ENCODE data around the gene TLE4.
A peak's percentile ranks its signal among the peaks of the same experiment; 100 is the strongest.

Gene TLE4

GRCh38 chr9:79667120-79667519 lies 95.4 kb downstream of the TLE4 start:
- Mint-ChIP-seq H3K9me3 (no peaks in the 10 kb centered on the region), H3K27ac (no peak overlapping the region), H3K4me3 (no peak overlapping the region), H3K4me1 (peaks cover 45% of the 10 kb centered on the region), H3K27me3 (no peaks in the 10 kb centered on the region), H3K36me3 (ENCODE audit: low read depth) (peaks cover 26% of the 10 kb centered on the region)
- no peak for DNase-seq
- ATAC-seq: no peak

DNA sequence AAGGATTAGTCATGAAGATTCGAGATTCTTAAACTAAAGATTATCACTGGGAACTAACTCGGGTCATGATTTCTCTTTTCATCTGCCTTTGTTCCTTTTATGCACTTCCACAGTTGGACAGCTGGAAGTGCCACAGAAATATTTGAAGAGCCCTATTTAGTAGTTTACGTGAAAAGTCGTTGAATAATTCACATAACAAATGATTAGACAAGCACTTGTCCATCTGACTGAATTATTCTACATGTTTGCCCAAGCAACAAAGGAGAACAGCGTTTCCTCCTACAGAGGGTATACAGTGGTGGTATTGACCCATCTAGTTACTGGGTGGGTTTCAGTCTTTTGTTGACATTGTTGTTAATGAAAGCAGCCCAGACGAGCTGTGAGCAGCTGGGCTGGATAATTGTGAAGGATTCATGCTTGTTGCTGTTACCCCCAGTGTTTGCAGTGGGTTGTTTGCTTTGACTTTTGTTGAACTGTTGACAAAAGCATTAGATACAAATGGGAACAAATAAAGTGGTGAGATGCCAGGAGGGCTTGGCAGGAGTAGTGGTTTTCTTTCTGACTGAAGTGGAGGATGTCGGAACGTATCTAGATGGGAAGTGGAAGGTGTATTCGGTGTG lies 96.2 kb downstream of the TLE4 start:
- Mint-ChIP-seq H3K36me3 (ENCODE audit: low read depth) (peaks cover 25% of the 10 kb centered on the region), H3K4me3 (no peak overlapping the region), H3K9me3 (no peaks in the 10 kb centered on the region), H3K27ac (no peak overlapping the region), H3K4me1 (peaks cover 45% of the 10 kb centered on the region), H3K27me3 (no peaks in the 10 kb centered on the region)
- DNase-seq: no peak
- ATAC-seq: no peak

GRCh38 chr9:79668956-79669355 lies 97.2 kb downstream of the TLE4 start:
- Mint-ChIP-seq H3K9me3 (no peaks in the 10 kb centered on the region), H3K4me1 (peaks cover 47% of the 10 kb centered on the region), H3K27me3 (no peaks in the 10 kb centered on the region), H3K36me3 (ENCODE audit: low read depth) (peaks cover 27% of the 10 kb centered on the region), H3K4me3 (no peak overlapping the region), H3K27ac (no peak overlapping the region)
- ATAC-seq (no peak), DNase-seq (no peak)

DNA sequence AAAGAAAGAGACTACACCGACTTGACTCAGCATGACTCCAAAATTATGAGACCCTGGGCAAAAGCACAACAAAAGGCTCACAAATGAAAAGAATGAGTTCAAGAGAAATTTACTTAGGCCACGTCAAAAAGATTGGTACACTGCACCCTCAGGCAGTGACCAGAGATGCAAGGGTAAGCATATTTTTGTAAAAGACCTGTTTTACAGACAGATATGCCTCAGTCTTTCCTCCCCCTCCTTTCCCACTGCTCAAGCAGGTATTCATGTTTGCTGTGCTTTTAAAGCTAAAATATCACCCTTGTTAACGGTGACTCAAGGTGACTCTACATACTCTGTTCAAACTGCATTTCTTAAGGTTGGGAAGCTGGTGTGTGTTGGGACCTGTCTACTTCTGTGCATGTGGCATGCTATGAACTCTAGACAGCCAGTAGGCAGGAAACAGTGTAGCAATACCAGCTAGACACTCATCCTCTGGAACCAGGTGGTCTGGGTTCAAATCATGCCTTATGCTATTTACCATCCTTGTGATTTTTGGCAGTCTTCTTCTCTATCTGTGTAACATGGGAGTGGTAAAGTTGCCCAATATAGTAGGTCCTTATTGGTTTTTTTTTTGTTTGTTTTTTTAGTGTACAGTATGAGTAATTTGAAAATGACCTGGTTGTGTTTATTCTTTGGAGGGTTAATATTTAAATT lies 98.7 kb downstream of the TLE4 start:
- DNase-seq: no peak
- no peak overlapping the region for H3K27ac Mint-ChIP-seq
- H3K36me3 Mint-ChIP-seq (ENCODE audit: low read depth): peaks cover 32% of the 10 kb centered on the region
- no peaks in the 10 kb centered on the region for H3K27me3 Mint-ChIP-seq
- H3K9me3 Mint-ChIP-seq: no peaks in the 10 kb centered on the region
- peak; percentile 15 for ATAC-seq
- peaks cover 43% of the 10 kb centered on the region for H3K4me1 Mint-ChIP-seq
- H3K4me3 Mint-ChIP-seq: no peak overlapping the region

DNA sequence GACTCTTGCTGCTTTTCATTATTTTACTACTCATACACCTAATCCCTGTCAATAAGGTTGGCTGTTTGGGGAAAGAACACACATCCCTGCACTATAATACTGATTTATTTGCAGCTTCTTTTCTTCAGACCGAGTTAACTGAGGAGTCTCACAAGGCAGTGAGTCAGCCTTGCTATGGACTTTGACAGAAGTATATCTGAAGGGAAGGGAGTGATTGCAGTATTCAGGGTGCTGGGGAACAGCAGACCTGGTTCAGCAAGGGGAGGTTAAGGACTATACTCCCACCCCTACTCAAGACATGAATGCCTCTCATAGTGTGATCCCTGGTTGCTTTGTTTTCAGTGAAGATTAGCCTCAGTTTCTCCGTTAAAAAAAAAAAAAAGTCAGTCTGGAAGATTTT lies 99.8 kb downstream of the TLE4 start:
- Mint-ChIP-seq H3K4me3 (no peak overlapping the region), H3K27me3 (no peaks in the 10 kb centered on the region), H3K4me1 (peaks cover 39% of the 10 kb centered on the region), H3K36me3 (ENCODE audit: low read depth) (peaks cover 32% of the 10 kb centered on the region), H3K9me3 (no peaks in the 10 kb centered on the region), H3K27ac (no peak overlapping the region)
- ATAC-seq: no peak
- no peak for DNase-seq

DNA sequence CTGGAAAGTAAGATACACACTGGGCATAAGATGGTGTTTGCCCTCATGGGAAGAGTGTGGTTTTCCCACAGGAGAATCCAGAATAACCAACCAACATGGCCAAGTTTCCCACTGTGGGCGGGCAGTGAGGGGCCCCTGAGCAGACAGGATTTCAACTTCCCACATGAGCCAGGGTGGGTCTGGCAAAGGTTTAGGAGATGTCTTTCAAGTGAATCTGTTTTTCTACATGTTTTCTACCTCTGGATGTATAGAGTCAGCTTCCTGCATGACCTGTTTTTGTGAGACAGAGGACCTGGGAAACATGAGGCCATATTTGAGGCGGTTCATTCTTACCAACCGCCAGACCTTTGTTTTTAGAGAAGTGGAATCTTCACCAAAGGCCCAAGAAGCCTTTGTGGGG lies 100.5 kb downstream of the TLE4 start:
- peaks cover 39% of the 10 kb centered on the region for H3K4me1 Mint-ChIP-seq
- DNase-seq (no peak), ATAC-seq (no peak)
- no peaks in the 10 kb centered on the region for H3K9me3 Mint-ChIP-seq
- H3K27ac Mint-ChIP-seq: no peak overlapping the region
- H3K27me3 Mint-ChIP-seq: no peaks in the 10 kb centered on the region
- no peak overlapping the region for H3K4me3 Mint-ChIP-seq
- peaks cover 36% of the 10 kb centered on the region for H3K36me3 Mint-ChIP-seq (ENCODE audit: low read depth)

DNA sequence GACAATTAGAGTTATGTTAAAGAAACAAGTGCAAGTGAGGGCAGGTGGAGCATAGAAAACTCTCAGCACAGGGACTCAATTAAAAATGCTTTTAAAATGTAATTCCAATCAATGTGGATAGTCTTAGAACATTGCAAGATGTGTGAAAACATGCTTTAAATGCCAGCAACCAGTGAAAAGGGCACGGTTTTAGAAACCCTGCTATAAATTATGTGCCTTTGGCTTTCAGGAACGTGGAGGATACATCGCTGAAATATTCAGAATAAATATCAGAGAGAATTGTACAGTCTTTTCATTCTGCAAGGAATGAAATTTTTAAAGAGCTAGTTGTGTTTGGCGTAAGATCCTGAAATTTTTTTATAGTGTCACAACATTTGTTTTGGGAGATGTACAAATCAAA lies 101.1 kb downstream of the TLE4 start:
- Mint-ChIP-seq H3K27me3 (no peaks in the 10 kb centered on the region), H3K36me3 (ENCODE audit: low read depth) (peaks cover 39% of the 10 kb centered on the region), H3K4me3 (no peak overlapping the region), H3K27ac (no peak overlapping the region), H3K9me3 (no peaks in the 10 kb centered on the region), H3K4me1 (peaks cover 39% of the 10 kb centered on the region)
- DNase-seq (no peak), ATAC-seq (no peak)

GRCh38 chr9:79673614-79674013 lies 101.8 kb downstream of the TLE4 start:
- peaks cover 2% of the 10 kb centered on the region for H3K9me3 Mint-ChIP-seq
- ATAC-seq (no peak), DNase-seq (no peak)
- H3K27me3 Mint-ChIP-seq: no peaks in the 10 kb centered on the region
- H3K36me3 Mint-ChIP-seq (ENCODE audit: low read depth): peaks cover 38% of the 10 kb centered on the region
- H3K4me3 Mint-ChIP-seq: no peak overlapping the region
- peaks cover 39% of the 10 kb centered on the region for H3K4me1 Mint-ChIP-seq
- no peak overlapping the region for H3K27ac Mint-ChIP-seq

- ATAC-seq (no peak), DNase-seq (no peak)
- Mint-ChIP-seq H3K9me3 (peaks cover 4% of the 10 kb centered on the region), H3K27ac (no peak overlapping the region), H3K27me3 (no peaks in the 10 kb centered on the region), H3K36me3 (ENCODE audit: low read depth) (peaks cover 41% of the 10 kb centered on the region), H3K4me1 (peaks cover 39% of the 10 kb centered on the region), H3K4me3 (no peak overlapping the region)
These were observed 102.5 kb downstream of the TLE4 start for GRCh38 chr9:79674052-79674777.

GRCh38 chr9:79681576-79681975 lies 109.8 kb downstream of the TLE4 start:
- DNase-seq: no peak
- no peak overlapping the region for H3K4me3 Mint-ChIP-seq
- H3K27ac Mint-ChIP-seq: no peak overlapping the region
- H3K36me3 Mint-ChIP-seq (ENCODE audit: low read depth): peaks cover 17% of the 10 kb centered on the region
- H3K9me3 Mint-ChIP-seq: peaks cover 4% of the 10 kb centered on the region
- peaks cover 24% of the 10 kb centered on the region for H3K4me1 Mint-ChIP-seq
- ATAC-seq: no peak
- H3K27me3 Mint-ChIP-seq: no peaks in the 10 kb centered on the region

DNA sequence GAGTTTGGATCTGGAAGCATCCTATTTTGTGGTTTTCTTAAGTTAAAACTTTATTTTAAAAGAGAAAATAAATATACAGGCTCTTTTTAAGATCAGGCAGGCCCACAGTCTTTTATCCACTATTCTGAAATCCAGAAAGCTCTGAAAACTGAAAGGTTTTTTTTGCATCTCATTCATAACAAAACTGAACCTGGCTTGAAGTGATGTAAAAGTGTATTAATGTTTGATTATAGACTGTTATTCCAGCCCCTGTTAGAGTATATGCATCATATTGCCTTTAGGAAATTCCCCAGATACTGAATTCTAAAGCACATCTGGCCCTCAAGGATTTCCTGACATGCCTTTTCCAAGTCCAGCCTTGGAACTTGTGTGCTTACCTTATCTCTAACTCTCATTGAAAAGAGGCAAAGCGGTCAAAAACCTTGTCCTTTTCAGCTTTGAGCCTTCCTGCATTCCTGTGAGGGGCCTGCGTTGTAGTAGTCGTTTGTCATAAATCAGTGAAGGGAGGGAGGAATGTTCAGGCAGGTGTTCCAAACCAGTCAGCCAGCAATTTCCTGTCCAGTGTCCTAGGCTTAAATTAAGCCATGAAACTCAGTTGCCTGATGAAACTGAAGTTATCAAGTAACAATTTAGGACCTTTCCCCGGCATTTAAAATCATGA lies 110.4 kb downstream of the TLE4 start:
- no peak overlapping the region for H3K4me3 Mint-ChIP-seq

GRCh38 chr9:79684059-79684458 lies 112.3 kb downstream of the TLE4 start:
- H3K4me1 Mint-ChIP-seq: peaks cover 40% of the 10 kb centered on the region
- H3K4me3 Mint-ChIP-seq: no peak overlapping the region
- no peaks in the 10 kb centered on the region for H3K9me3 Mint-ChIP-seq
- no peak for ATAC-seq
- H3K36me3 Mint-ChIP-seq (ENCODE audit: low read depth): peaks cover 10% of the 10 kb centered on the region
- H3K27ac Mint-ChIP-seq: no peak overlapping the region
- no peaks in the 10 kb centered on the region for H3K27me3 Mint-ChIP-seq
- DNase-seq: no peak

More for the DNA sequence above, 110.4 kb downstream of the TLE4 start:
- Mint-ChIP-seq H3K27me3 (no peaks in the 10 kb centered on the region), H3K9me3 (peaks cover 4% of the 10 kb centered on the region), H3K4me1 (peaks cover 30% of the 10 kb centered on the region), H3K27ac (no peak overlapping the region), H3K36me3 (ENCODE audit: low read depth) (peaks cover 18% of the 10 kb centered on the region)
- ATAC-seq (no peak), DNase-seq (no peak)

GRCh38 chr9:79684711-79685575 lies 113.2 kb downstream of the TLE4 start:
- DNase-seq (no peak), ATAC-seq (no peak)
- Mint-ChIP-seq H3K9me3 (no peaks in the 10 kb centered on the region), H3K4me1 (peaks cover 40% of the 10 kb centered on the region), H3K27ac (no peak overlapping the region), H3K36me3 (ENCODE audit: low read depth) (peaks cover 10% of the 10 kb centered on the region), H3K4me3 (no peak overlapping the region), H3K27me3 (no peaks in the 10 kb centered on the region)

GRCh38 chr9:79685577-79685976 lies 113.8 kb downstream of the TLE4 start:
- no peaks in the 10 kb centered on the region for H3K9me3 Mint-ChIP-seq
- H3K27me3 Mint-ChIP-seq: no peaks in the 10 kb centered on the region
- DNase-seq (no peak), ATAC-seq (no peak)
- no peak overlapping the region for H3K27ac Mint-ChIP-seq
- peaks cover 40% of the 10 kb centered on the region for H3K4me1 Mint-ChIP-seq
- peaks cover 10% of the 10 kb centered on the region for H3K36me3 Mint-ChIP-seq (ENCODE audit: low read depth)
- no peak overlapping the region for H3K4me3 Mint-ChIP-seq

Data from activated naive CD8-positive, alpha-beta T cell treated with anti-CD3 and anti-CD28 coated beads, Interleukin-2, amount 50 U/mL, for 24 hours (primary cell).